Ureter (tissue), 1 donor: ENCODE data around the gene FGF5. TPM values are rescaled to one million over a fixed set of nuclear protein-coding genes. Genes with fewer than 3 reads are reported as not detected.
"Not testable (repeated sequence)": the region's sequence is repeated elsewhere in the genome, so short reads cannot be mapped to it uniquely, and the experiment has no call there.

Experiments
- DNase-seq: peaks from one replicate; pipeline ENCODE4 v3.0.0-alpha.2; 2020; ENCODE audit warnings: low spot score
- total RNA-seq: library from RNA; stranded (reverse); gene quantifications from one replicate; pipeline ENCODE4 v1.2.4, GENCODE V29; 2023
- donor health status: DM: yes; HTN: yes; CAD: no.

The FGF5 gene
- total RNA-seq: not detected

GRCh38 chr4:80266253-80266901, at the start of gene FGF5:
Gene FGF5 (plus strand): TSS chr4:80266664. CDS start chr4:80266825, 161 bp downstream.
- DNase-seq: no peak

GRCh38 chr4:80219301-80220025, 47.0 kb upstream of the FGF5 start:
- DNase-seq: no peak

- no peak for DNase-seq
Observed at GRCh38 chr4:80220711-80221110, 45.8 kb upstream of the FGF5 start.

GRCh38 chr4:80221161-80221560, 45.3 kb upstream of the FGF5 start:
- DNase-seq: no peak

GRCh38 chr4:80225595-80225994, 40.9 kb upstream of the FGF5 start:
- no peak for DNase-seq

GRCh38 chr4:80226094-80226493, 40.4 kb upstream of the FGF5 start:
- no peak for DNase-seq

GRCh38 chr4:80228460-80228859, 38.0 kb upstream of the FGF5 start:
- no peak for DNase-seq

GRCh38 chr4:80229128-80229527, 37.3 kb upstream of the FGF5 start:
- DNase-seq: no peak

- no peak for DNase-seq
Observed at GRCh38 chr4:80229590-80229989, 36.9 kb upstream of the FGF5 start.

- DNase-seq: no peak
Observed at GRCh38 chr4:80231180-80231579, 35.3 kb upstream of the FGF5 start.

- DNase-seq: no peak
Observed at GRCh38 chr4:80232707-80233370, 33.6 kb upstream of the FGF5 start.

GRCh38 chr4:80233390-80233789, 33.1 kb upstream of the FGF5 start:
- DNase-seq: no peak

GRCh38 chr4:80235451-80235850, 31.0 kb upstream of the FGF5 start:
- no peak for DNase-seq

GRCh38 chr4:80237992-80238391, 28.5 kb upstream of the FGF5 start:
- DNase-seq: no peak

- no peak for DNase-seq
Observed at GRCh38 chr4:80239480-80240150, 26.8 kb upstream of the FGF5 start.

GRCh38 chr4:80240976-80241375, 25.5 kb upstream of the FGF5 start:
- no peak for DNase-seq

- no peak for DNase-seq
Observed at GRCh38 chr4:80243274-80244018, 23.0 kb upstream of the FGF5 start.

- not testable (repeated sequence) for DNase-seq
Observed at GRCh38 chr4:80247484-80247883, 19.0 kb upstream of the FGF5 start.

- no peak for DNase-seq
Observed at GRCh38 chr4:80249144-80249543, 17.3 kb upstream of the FGF5 start.

- DNase-seq: no peak
Observed at GRCh38 chr4:80252427-80252826, 14.0 kb upstream of the FGF5 start.

- no peak for DNase-seq
Observed at GRCh38 chr4:80252953-80253352, 13.5 kb upstream of the FGF5 start.

GRCh38 chr4:80253510-80253909, 13.0 kb upstream of the FGF5 start:
- no peak for DNase-seq
